ENCODE data around the gene OR6C75. TPM values are rescaled to one million over a fixed set of nuclear protein-coding genes. Genes with fewer than 3 reads are reported as not detected.
"Not testable (repeated sequence)": the region's sequence is repeated elsewhere in the genome, so short reads cannot be mapped to it uniquely, and the experiment has no call there.

Gene OR6C75
- total RNA-seq: not detected in 2 replicates

DNA sequence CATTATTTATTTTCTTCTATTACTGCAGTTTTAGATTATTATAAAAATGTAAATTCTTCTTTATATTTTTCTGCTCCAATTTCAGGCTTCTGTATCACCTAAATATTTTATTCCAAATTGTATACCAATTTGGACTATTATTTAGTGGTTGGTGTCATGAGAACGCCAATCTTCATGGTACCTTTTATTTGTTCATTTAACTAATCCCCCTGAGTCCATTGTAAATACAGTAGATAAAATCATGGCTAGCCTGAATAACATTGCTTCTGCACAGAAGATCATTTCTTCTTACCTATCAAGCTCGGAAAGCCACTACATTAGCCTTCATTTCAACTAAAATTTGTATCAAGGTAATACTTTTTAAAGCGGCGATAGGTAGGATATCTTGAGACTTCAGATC is at the start of gene OR6C75:
OR6C75 (plus strand) TSS at position 301 of the 400 bp plus-strand sequence. CDS start 2,136 bp downstream, outside the sequence.
- intact Hi-C loops (cut with micrococcal nuclease): no loop called here

GRCh38 chr12:55314043-55314442 is 48.7 kb upstream of the OR6C75 start, which contains the start of gene OR6C1:
Gene OR6C1, plus strand, starts transcription at chr12:55314343. Its CDS starts 6,257 bp downstream, at chr12:55320600.
- intact Hi-C loops (cut with micrococcal nuclease): no loop called here

DNA sequence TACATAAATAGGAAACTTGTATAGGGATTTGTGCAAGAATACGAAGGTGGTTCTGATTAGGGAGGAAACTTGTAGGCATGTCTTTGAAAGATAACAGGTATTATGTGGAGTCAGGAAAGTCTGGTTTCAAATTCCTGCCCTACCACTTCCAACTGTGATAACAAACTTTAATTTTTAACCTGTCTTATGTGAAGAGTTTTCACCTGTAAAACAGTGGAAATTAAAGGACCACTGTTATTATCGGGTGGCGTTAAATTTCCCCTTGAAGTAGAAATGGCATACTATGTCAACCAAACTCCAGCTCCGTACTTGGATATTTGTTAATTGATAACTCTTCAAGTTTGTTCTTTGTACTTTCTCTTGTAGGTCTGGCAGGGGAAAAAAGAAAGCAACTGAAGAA is 42.6 kb upstream of the OR6C75 start:
- intact Hi-C loops (cut with micrococcal nuclease): no loop called here

GRCh38 chr12:55325801-55326200 is 37.0 kb upstream of the OR6C75 start:
- intact Hi-C loops (cut with micrococcal nuclease): not testable (repeated sequence)

- intact Hi-C loops (cut with micrococcal nuclease): no loop called here
Observed at GRCh38 chr12:55330446-55330845, 32.3 kb upstream of the OR6C75 start, which contains the start of gene OR6C3. Gene OR6C3, plus strand, starts transcription at chr12:55330746. Its CDS starts 955 bp downstream, at chr12:55331701.

DNA sequence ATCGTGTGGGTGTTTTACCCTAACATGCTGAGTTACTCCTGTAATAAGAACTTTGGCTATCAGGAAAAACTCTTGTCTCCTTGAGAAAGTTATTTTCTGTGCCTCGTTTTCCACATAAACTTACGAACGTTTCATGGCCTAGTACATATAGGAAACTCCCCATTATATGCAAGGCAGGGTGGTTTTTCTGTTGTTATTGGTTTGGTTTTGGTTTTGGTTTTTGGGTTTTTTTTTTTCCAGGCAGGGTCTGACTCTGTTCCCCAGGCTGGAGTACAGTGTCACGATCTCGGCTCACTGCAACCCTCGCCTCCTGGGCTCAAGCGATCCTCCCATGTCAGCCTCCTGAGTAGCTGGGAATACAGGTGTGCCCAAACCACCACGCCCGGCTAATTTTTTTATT is 26.8 kb upstream of the OR6C75 start:
- intact Hi-C loops (cut with micrococcal nuclease): no loop called here

- intact Hi-C loops (cut with micrococcal nuclease): not testable (repeated sequence)
Observed at GRCh38 chr12:55355338-55355737, 7.4 kb upstream of the OR6C75 start.

DNA sequence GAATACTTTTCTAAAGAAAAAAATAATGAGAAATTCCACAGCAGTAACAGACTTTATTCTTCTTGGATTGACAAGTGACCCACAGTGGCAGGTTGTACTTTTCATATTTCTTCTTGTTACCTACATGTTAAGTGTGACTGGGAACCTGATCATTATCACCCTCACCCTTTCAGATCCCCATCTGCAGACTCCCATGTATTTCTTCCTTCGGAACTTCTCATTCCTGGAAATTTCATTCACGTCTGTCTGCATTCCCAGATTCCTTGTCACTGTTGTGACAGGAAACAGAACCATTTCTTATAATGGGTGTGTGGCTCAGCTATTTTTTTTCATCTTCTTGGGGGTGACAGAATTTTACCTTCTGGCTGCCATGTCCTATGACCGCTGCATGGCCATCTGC is 2.3 kb downstream of the OR6C75 start:
- intact Hi-C loops (cut with micrococcal nuclease): no loop called here

GRCh38 chr12:55372521-55372920 is 9.7 kb downstream of the OR6C75 start:
- intact Hi-C loops (cut with micrococcal nuclease): no loop called here

DNA sequence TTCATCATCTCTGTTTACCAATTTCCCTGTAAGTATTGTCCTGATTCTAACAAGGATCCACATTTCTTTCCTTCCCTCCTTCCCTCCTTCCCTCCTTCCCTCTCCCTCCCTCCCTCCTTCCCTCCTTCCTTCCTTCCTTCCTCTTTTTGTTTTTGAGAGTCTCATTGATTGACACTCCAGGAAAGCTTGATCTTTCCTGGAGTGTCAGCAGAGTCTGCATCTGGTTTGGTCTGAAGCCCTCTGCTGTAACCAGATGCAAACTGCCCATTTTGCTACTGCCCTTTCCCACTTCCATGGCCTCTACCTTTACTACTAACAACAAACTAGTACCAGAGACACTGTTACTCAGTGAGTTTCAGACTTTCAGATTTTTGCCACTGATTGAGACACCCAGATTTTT is 23.1 kb downstream of the OR6C75 start:
- intact Hi-C loops (cut with micrococcal nuclease): no loop called here

GRCh38 chr12:55392032-55392795 is 29.4 kb downstream of the OR6C75 start:
- intact Hi-C loops (cut with micrococcal nuclease): no loop called here

- intact Hi-C loops (cut with micrococcal nuclease): no loop called here
Observed at GRCh38 chr12:55396326-55396725, 33.6 kb downstream of the OR6C75 start.

DNA sequence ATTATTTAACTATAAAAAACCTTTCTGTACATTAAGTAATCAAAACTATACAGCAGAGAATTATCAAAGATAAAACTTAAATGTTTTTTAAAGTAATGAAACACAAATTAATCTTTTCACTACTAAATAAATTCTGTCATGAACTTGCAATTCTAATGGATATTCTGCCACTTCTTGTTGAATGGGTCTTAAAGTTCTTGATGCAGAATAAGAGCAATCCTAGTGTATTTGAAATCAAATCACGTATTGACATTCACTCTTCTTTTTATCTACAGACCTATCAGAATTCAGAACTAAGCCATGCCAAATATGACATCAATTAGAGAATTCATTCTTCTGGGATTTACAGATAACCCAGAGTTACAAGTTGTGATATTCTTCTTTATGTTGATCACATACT is 37.5 kb downstream of the OR6C75 start, which contains the start of gene OR6C65:
OR6C65 (plus strand) TSS at position 301 of the 400 bp plus-strand sequence; CDS start at position 301, 0 bp downstream.
- intact Hi-C loops (cut with micrococcal nuclease): no loop called here

- intact Hi-C loops (cut with micrococcal nuclease): no loop called here
Observed at GRCh38 chr12:55407866-55408265, 45.1 kb downstream of the OR6C75 start.

GRCh38 chr12:55409133-55409532 is 46.4 kb downstream of the OR6C75 start:
- intact Hi-C loops (cut with micrococcal nuclease): not testable (repeated sequence)

DNA sequence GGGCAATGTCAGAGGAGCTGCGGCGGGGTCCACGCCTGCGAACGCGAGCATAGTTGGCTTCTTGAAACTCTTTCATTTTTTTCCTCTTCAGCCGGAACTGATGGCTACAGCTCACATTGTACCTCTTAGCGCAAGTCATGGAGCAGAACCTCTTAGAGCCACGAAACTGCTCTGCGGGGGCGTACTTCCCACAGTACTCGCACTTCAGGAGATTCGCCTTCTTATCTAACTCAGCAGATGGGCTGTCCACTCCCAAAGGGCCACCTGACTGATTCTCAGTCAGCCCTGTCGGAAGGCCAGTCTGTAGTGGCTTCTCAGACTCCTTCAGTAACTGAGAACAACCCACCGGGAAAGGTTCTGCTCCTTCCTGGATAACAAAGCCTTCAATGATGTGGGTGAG is 49.4 kb downstream of the OR6C75 start:
- intact Hi-C loops (cut with micrococcal nuclease): not testable (repeated sequence)

- intact Hi-C loops (cut with micrococcal nuclease): not testable (repeated sequence)
Observed at GRCh38 chr12:55413498-55414388, 51.0 kb downstream of the OR6C75 start.

DNA sequence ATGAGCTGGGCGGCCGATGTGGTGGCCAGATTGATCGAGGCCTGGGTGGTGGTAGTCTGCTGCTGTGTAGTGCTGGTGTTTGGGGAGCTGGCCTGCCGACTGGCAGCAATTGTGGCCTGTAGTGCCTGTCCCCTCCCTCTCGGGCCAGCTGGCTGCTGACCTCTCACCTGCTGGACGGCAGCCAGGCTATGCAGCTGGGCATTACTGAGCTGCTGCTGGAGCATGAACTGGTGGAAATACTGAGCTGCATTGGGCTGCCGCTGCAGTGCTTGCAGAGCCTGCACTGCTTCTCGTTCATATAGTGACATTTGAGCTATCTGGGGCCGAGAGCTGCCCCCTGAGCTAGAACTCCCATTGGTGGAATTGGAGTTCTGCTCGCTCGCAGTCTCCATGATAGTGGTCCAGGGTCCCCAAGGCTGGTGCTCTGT is 51.6 kb downstream of the OR6C75 start:
- intact Hi-C loops (cut with micrococcal nuclease): not testable (repeated sequence)

DNA sequence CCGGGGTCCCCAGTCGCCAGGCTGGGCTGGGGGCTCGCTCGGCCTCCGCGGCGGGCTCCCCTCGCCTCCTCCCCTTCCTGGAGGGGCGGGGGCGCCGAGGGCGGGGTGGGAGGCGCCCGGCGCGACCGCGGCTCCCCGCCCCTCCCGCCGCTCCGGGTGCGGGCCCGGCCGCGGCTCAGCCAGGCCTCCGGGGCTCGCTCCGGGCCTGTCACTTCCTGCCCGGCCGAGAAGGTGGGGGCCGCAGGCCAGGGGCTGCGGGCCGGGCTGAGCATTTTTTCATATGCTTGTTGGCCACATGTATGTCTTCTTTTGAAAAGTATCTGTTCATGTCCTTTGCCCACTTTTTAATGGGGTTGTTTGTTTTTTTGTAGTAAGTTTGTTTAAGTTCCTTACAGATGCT is 52.1 kb downstream of the OR6C75 start:
- intact Hi-C loops (cut with micrococcal nuclease): not testable (repeated sequence)

GRCh38 chr12:55416961-55417360 is 54.2 kb downstream of the OR6C75 start:
- intact Hi-C loops (cut with micrococcal nuclease): no loop called here
